Spleen (tissue), 11 donors: ENCODE measurements around the gene BABAM2. TPM values are rescaled to one million over a fixed set of nuclear protein-coding genes. Genes with fewer than 3 reads are reported as not detected.

ENCODE experiments used
- DNase-seq: peaks from one replicate; pipeline ENCODE4 v3.0.0-alpha.2; 2020
- H3K27ac ChIP-seq, 8 donors: fragments of 200-600 bp; sonication (generic) in 7 of 8; 1 replicate in 4 of 8; 2 replicates in 4 of 8; pipeline versions ENCODE4 v1.5.0 to v1.8.0; 2016 to 2021; ENCODE audit warnings: inconsistent platforms in 4 of 8, mild to moderate bottlenecking in 4 of 8, moderate library complexity in 1 of 8
- H3K27me3 ChIP-seq, 7 donors: fragments of 200-600 bp; sonication (generic) in 6 of 7; replicated peaks in 1 of 7; 1 replicate in 4 of 7; 2 replicates in 3 of 7; pipeline versions ENCODE4 v1.5.0 to v1.8.0; 2016 to 2021; ENCODE audit warnings: inconsistent platforms in 3 of 7, mild to moderate bottlenecking in 1 of 7
- H3K36me3 ChIP-seq, 6 donors: fragments of 200-600 bp; sonication (generic) in 5 of 6; 1 replicate in 4 of 6; 2 replicates in 2 of 6; pipeline versions ENCODE4 v1.5.0 to v1.8.0; 2016 to 2021; ENCODE audit warnings: inconsistent platforms in 2 of 6
- H3K4me1 ChIP-seq, 6 donors: fragments of 200-600 bp; sonication (generic) in 5 of 6; 1 replicate in 3 of 6; 2 replicates in 3 of 6; pipeline versions ENCODE4 v1.5.0 to v1.8.0; 2016 to 2021; ENCODE audit warnings: inconsistent platforms in 3 of 6
- H3K4me3 ChIP-seq, 8 donors: fragments of 200-600 bp; sonication (generic) in 7 of 8; 1 replicate in 4 of 8; 2 replicates in 4 of 8; pipeline versions ENCODE4 v1.5.0 to v1.8.0; 2016 to 2021; ENCODE audit warnings: inconsistent platforms in 4 of 8, mild to moderate bottlenecking in 4 of 8, moderate library complexity in 2 of 8
- H3K9me3 ChIP-seq, 8 donors: fragments of 200-600 bp; sonication (generic) in 7 of 8; 1 replicate in 4 of 8; 2 replicates in 4 of 8; pipeline versions ENCODE4 v1.5.0 to v1.8.0; 2016 to 2021; ENCODE audit warnings: inconsistent platforms in 4 of 8
- POLR2A ChIP-seq, 3 donors: fragments of 450-650 bp; IDR thresholded peaks; one replicate each; pipeline ENCODE4 v1.5.1; 2017; ENCODE audit warnings: antibody characterized with exemption in 3 of 3, mild to moderate bottlenecking in 1 of 3
- POLR2AphosphoS5 ChIP-seq, 3 donors: sonication (generic); formaldehyde crosslinking; IDR thresholded peaks; one replicate each; pipeline ENCODE4 v1.5.1; 2017; ENCODE audit warnings: antibody characterized with exemption in 3 of 3
- WGBS, 5 donors: extraction: QIAGEN DNeasy Blood & Tissue Kit in 3 of 5; methylation state at CpG; one replicate each; pipeline versions ENCODE4 v1.1.5 to v1.1.7; 2013 to 2018; 5-methylcytosine and 5-hydroxymethylcytosine counted together
- intact Hi-C: fragments of 100-400 bp; cut with DNase I; formaldehyde crosslinking; loops from one replicate; pipeline ENCODE4 v1.15.0; 2023; ENCODE audit warnings: low total_unique reads
- polyA plus RNA-seq, 3 donors: library from polyadenylated mRNA; stranded (reverse); fragments of 200-250 nt; gene quantifications; one replicate each; pipeline ENCODE4 v1.2.1, GENCODE V29; 2013
- total RNA-seq, 7 donors: library from RNA; depleted of rRNA in 3 of 7; stranded (reverse); fragments of >200 nt in 3 of 7; fragmentation: NEBNext Ultra II Directional in 4 of 7; extraction: Animal tissue kit (Norgen Biotek cat#: 25700) in 4 of 7; gene quantifications; one replicate each; pipeline versions ENCODE4 v1.1.0 to v1.2.1, GENCODE V29; 2016 to 2021
- TF ChIP-seq, protein P1 (sequence below), 11 experiments: fragments of 200-600 bp in 7 of 11; fragments of 450-650 bp in 4 of 11; sonication (generic) in 4 of 11; IDR thresholded peaks in 8 of 11; conservative IDR thresholded peaks in 3 of 11; 1 replicate in 7 of 11; 2 replicates in 4 of 11; pipeline versions ENCODE4 v1.4.0 to v1.8.0; 2016 to 2021; ENCODE audit warnings: antibody characterized with exemption in 11 of 11, inconsistent platforms in 4 of 11, mild to moderate bottlenecking in 1 of 11
- donor health status: healthy with polysubstance abuse.
- donor health status: DM: no; HTN: no; CAD: no; lungs with moderate emphysema.
- donor health status: DM: no; HTN: no; CAD: no.
- donor health status: Bipolar disorder and iron deficiency.
- donor health status: healthy.
- donor health status: DM: no; HTN: no; CAD: no.
- donor health status: DM: yes; HTN: yes; CAD: no.

BABAM2 gene
- total and polyA plus RNA-seq, 10 donors = 16.1 to 70.1 (median 55.0) TPM

DNA sequence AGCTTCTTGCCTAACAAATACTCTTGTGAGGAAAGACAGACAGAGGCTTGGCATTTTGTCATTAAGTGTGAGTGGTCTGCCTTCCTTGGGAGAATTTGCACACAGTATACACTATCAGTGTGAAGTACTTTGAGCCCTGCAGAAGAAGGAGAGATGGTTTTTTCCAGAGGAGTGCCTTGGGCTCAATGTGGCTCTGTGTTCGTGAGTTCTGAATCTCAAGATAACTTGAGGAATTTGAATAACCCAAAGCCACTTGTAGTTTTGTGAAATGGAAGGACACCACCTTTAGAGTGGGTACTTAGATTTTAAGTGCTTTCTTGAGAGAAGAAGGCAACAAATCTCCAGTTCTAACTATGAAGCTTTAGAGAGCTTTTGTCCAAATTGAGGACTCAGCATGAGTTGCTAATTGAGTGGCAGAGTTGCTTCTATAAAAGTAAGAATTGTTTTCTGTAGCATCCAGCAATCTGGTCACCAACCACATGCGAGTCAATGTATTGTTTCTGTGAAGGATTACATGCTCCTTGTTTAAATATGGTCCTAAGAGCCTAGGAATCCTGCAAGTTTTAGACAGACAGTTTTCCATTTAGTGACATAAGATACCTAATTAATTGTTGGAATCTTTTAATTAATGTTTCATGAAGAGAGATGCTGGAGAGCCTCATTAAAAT lies 68.3 kb downstream of the BABAM2 start:
- H3K4me3 ChIP-seq = no peak overlapping the region
- intact Hi-C loops = no loop called here

DNA sequence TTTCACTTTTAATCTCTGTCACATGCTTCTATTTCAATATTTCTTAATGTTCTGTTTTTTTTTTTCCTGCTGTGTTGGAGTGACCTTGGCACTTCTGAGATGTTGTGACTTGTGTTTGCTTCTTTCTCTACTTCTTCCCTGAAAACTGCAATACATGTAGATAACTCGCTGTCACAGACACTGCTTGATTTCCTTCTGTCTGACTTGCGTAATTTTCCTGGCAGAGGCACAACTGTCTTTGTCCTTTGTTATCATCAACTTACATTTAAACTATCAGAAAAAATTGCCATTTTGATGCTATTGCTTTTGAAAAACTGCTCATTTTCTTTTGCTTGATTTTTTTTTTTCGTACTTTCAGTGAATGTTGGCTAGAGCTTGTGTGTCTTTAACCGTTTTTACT lies 69.0 kb downstream of the BABAM2 start:
- peaks cover 0 to 7% (median 0%) of the 10 kb centered on the region in 8 donors for H3K9me3 ChIP-seq
- 26 to 37% (median 30%) methylated on average over 4 of the region's 4 CpGs for WGBS, 5 donors
- H3K36me3 ChIP-seq = no peaks in the 10 kb centered on the region
- peak in 1 of 3 donors; percentile 67 for TF ChIP-seq POLR2AphosphoS5 (IDR thresholded peaks at IDR 0.05)
- TF ChIP-seq, protein P1, sequence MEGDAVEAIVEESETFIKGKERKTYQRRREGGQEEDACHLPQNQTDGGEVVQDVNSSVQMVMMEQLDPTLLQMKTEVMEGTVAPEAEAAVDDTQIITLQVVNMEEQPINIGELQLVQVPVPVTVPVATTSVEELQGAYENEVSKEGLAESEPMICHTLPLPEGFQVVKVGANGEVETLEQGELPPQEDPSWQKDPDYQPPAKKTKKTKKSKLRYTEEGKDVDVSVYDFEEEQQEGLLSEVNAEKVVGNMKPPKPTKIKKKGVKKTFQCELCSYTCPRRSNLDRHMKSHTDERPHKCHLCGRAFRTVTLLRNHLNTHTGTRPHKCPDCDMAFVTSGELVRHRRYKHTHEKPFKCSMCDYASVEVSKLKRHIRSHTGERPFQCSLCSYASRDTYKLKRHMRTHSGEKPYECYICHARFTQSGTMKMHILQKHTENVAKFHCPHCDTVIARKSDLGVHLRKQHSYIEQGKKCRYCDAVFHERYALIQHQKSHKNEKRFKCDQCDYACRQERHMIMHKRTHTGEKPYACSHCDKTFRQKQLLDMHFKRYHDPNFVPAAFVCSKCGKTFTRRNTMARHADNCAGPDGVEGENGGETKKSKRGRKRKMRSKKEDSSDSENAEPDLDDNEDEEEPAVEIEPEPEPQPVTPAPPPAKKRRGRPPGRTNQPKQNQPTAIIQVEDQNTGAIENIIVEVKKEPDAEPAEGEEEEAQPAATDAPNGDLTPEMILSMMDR (IDR thresholded peaks at IDR 0.05 in 8 of 11, conservative IDR thresholded peaks at IDR 0.05 in 3 of 11) = no peak
- H3K4me3 ChIP-seq = no peak overlapping the region
- peak overlapping the region in 7 of 8 donors; percentile 25 to 80 (median 58) for H3K27ac ChIP-seq
- no peaks in the 10 kb centered on the region for H3K27me3 ChIP-seq
- H3K4me1 ChIP-seq = peaks cover 18 to 69% (median 54%) of the 10 kb centered on the region in 6 donors
- intact Hi-C loops = no loop called here
- DNase-seq = no peak

More for the DNA sequence above, 68.3 kb downstream of the BABAM2 start:
- TF ChIP-seq, protein P1 (IDR thresholded peaks at IDR 0.05 in 8 of 11, conservative IDR thresholded peaks at IDR 0.05 in 3 of 11) = no peak
- TF ChIP-seq POLR2A (IDR thresholded peaks at IDR 0.05) (no peak), POLR2AphosphoS5 (IDR thresholded peaks at IDR 0.05) (no peak)
- H3K27ac ChIP-seq = peak overlapping the region in 7 of 8 donors; percentile 25 to 80 (median 58)
- H3K27me3 ChIP-seq = no peaks in the 10 kb centered on the region
- no peaks in the 10 kb centered on the region for H3K36me3 ChIP-seq
- no peak for DNase-seq
- peaks cover 0 to 1% (median 0%) of the 10 kb centered on the region in 8 donors for H3K9me3 ChIP-seq
- WGBS, 5 donors = 81 to 95% (median 83%) methylated on average over 2 of the region's 2 CpGs
- peaks cover 24 to 75% (median 61%) of the 10 kb centered on the region in 6 donors for H3K4me1 ChIP-seq

DNA sequence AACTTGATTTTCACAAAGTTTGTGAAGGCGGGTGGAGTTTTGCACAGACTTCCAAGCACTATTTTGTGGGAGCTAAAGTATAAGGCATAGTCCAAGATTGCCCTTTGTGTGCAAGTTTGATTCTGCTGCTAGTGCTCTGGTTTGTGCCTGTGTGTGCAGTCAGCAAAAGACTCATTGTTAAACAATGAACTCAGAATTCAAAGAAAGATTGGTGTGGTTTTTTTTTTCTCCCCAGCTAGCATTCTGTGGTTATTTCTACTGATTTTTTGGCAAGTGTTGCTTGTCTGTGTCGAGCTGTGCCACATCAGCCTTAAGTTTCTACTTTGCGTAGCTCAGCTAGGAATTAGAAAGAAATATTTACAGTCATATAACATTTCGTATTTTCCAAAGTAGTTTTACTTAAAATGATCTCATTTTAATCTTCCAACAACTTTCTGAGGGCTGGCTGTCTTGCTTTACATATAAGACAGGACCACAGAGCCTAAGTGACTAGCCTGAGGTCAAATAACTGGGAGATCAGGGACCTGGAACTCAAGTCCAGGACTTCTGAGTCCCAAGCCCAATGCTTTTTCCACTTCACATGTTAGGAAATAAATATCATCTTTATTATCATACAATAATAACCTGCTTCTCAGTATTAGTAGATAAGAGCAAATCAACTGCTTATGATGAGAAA lies 69.8 kb downstream of the BABAM2 start:
- Histone ChIP-seq H3K27ac (peak overlapping the region in 6 of 8 donors; percentile 25 to 80 (median 66)), H3K36me3 (no peaks in the 10 kb centered on the region), H3K4me3 (no peak overlapping the region), H3K27me3 (no peaks in the 10 kb centered on the region), H3K9me3 (peaks cover 0 to 8% (median 0%) of the 10 kb centered on the region in 8 donors), H3K4me1 (peaks cover 9 to 61% (median 46%) of the 10 kb centered on the region in 6 donors)
- TF ChIP-seq, protein P1 (IDR thresholded peaks at IDR 0.05 in 8 of 11, conservative IDR thresholded peaks at IDR 0.05 in 3 of 11) = no peak
- TF ChIP-seq POLR2AphosphoS5 (IDR thresholded peaks at IDR 0.05) (no peak), POLR2A (IDR thresholded peaks at IDR 0.05) (no peak)
- intact Hi-C loops = no loop called here
- no peak for DNase-seq
- WGBS, 5 donors = 51 to 60% (median 54%) methylated on average over 4 of the region's 4 CpGs

DNA sequence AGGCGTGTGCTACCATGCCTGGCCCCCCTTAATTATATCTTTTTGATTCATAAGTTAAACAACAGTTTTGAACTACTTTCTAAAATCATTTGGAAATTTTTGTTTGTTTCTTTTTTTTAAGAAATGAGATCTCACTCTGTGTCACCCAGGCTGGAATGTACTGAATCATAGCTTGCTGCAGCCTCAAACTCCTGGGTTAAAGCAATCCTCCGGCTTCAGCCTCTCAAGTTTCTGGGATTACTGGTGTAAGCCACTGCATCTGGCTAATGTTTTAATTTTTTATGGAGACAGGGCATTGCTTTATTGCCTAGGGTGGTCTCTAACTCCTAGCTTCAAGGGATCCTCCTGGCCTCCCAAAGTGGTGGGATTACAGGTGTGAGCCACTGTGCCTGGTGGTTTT lies 71.5 kb downstream of the BABAM2 start:
- Histone ChIP-seq H3K9me3 (peaks cover 0 to 8% (median 0%) of the 10 kb centered on the region in 8 donors), H3K4me3 (no peak overlapping the region), H3K36me3 (no peaks in the 10 kb centered on the region), H3K4me1 (peaks cover 6 to 61% (median 36%) of the 10 kb centered on the region in 6 donors), H3K27ac (no peak overlapping the region), H3K27me3 (no peaks in the 10 kb centered on the region)
- TF ChIP-seq POLR2AphosphoS5 (IDR thresholded peaks at IDR 0.05) = no peak
- TF ChIP-seq POLR2A (IDR thresholded peaks at IDR 0.05) = no peak
- TF ChIP-seq, protein P1 (IDR thresholded peaks at IDR 0.05 in 8 of 11, conservative IDR thresholded peaks at IDR 0.05 in 3 of 11) = no peak
- WGBS, 5 donors = 92 to 100% (median 95%) methylated on average over 2 of the region's 2 CpGs
- DNase-seq = no peak
- intact Hi-C loops = no loop called here
